ENCODE data around the gene RRP1B.
"Not testable (repeated sequence)": the region's sequence is repeated elsewhere in the genome, so short reads cannot be mapped to it uniquely, and the experiment has no call there.

RRP1B gene

DNA sequence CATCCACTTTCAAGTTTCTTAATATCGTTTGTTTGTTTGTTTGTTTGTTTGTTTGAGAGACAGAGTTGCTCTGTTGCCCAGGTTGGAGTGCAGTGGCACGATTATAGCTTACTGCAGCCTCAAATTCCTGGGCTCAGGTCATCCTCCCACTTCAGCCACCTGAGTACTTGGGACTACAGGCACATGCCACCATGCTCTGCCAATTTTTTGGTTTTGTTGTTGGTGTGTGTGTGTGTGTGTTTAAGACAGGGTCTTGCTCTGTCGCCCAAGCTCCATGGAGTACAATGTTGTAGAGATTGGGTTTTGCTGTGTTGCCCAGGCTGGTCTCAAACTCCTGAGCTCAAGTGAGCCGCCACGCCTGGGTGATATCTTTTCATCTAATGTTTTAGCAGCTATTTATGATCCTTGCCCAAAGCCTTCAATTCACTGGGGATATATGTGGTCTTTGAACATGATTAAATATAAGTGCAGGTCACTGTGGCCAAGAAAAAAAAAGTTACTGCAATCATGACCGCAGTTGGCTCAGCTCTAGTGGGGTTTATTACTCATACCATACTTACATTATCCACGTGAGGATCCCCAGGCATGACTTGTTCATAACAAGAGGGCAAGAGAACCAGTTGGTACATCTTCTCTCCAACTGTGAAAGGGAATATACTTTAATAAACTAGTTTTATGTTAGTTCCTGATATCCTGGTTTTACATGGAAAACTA lies 8.0 kb downstream of the RRP1B start:
- DNase-seq (ENCODE audit: low read depth in 2 of 3, low spot score in 2 of 3) = no peak

DNA sequence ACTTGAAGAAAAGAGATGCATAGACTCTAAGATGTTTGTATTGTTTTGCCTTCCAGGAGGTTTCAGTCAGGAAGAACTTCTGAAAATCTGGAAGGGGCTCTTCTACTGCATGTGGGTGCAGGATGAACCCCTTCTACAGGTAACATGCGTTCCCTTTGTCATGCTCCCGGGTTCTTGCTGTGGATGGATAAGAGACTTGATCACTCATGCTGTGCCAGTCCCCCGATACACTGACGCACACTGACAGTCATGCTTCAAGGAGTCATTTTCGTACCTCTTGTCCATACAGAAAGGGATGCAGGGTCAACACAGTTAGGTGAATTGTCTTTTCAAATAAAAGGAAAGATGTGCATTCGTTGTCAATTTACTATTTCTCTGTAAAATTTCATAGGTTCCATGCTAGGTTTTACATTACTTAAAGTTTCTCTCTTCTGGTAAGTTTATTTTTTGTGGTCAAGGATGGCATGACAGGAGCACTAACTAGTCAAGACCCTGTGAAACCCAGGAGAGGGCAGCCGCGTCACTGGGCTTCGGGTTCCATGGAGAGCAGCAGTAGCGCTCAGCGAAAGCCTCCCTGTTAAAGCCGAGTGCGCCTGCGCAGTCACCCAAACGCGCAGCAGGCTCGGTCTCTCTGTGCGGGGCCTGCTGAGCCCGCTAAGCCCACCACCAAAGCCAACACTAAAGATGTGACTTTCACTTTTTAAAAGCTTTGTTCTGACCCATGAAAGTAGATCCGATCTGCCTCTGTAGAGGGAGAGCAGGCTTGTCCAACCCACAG lies 10.7 kb downstream of the RRP1B start:
- DNase-seq (ENCODE audit: low read depth in 2 of 3, low spot score in 2 of 3) = no peak

DNA sequence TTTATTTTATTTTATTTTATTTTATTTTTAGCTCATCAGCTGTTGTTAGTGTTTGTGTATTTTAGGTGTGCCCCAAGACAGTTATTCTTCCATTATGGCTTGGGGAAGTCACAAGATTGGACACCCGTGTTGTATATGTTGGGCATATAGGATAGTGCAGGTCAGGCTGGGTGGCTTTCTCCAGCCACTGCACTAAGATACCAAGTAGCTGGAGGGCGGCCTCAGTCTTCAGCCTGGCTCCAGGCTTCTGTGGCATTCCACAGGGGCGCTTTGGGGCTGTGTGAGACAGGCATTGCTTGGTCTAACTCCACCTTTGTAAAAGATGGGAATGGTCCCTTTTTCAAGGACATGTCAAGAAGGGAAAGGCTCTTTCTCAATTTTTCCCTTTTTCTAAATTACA lies 16.5 kb downstream of the RRP1B start:
- no peak for DNase-seq (ENCODE audit: low read depth in 2 of 3, low spot score in 2 of 3)

DNA sequence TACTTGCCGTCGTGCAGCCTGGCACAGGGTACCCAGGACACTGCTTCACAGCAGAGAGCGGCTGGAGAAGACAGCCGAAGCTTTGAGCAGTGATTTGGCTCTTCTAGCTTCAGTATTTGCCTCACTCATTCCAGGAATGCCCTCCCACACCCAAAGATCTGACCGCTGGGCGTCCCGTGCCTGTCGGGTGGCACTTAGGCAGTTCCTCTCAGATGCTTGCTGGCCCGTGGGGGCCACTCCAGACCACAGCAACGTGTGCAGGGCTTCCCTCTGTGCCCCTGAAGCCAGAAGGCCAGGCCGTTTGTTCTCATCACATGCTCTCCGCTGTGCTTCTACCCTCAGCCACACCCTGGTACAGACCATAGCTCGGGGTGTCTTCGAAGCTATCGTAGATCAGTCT lies 17.0 kb downstream of the RRP1B start:
- DNase-seq (ENCODE audit: low read depth in 2 of 3, low spot score in 2 of 3) = no peak

DNA sequence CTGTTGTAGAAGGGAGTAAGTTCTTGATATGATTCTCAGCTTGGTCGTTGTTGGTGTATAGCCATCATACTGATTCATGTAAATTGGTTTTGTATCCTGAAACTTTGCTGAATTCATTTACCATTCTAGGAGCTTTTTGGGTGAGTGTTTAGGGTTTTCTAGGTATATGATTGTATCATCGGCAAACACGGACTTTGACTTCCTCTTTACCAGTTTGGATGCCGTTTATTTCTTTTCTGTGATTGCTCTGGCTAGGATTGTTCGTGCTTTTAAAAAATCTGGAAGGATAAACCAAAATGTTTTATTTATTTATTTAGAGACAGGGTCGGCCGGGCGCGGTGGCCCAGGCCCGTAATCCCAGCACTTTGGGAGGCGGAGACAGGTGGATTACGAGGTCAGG lies 20.6 kb downstream of the RRP1B start:
- no peak for DNase-seq (ENCODE audit: low read depth in 2 of 3, low spot score in 2 of 3)

DNA sequence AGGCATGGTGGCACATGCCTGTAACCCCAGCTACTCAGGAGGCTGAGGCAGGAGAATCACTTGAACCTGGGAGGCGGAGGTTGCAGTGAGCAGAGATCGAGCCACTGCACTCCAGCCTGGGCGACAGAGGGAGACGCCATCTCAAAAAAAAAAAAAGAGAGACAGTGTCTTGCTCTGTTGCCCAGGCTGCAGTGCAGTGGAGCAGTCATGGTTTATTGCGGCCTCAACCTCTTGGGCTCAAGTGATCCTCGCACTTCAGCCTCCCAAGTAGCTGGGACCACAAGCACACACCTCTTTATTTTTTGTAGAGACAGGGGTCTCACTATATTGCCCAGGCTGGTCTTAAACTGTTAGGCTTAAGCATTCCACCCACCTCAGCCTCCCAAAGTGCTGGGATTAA lies 21.1 kb downstream of the RRP1B start:
- DNase-seq (ENCODE audit: low read depth in 2 of 3, low spot score in 2 of 3) = not testable (repeated sequence)

DNA sequence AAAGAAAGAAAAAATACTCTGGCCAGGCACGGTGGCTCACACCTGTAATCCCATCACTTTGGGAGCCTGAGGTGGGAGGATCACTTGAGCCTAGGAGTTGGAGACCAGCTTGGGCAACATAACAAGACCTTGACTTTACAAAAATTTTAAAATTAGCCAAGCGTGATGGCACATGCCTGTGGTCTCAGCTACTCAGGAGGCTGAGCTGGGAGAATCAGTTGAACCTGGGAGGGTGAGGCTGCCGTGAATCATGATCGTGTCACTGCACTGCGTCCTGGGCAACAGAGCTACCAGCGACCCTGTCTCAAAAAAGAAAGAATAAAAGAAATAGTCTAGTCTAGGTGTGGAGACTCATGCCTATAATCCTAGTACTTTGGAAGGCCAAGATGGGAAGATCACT lies 22.3 kb downstream of the RRP1B start:
- DNase-seq (ENCODE audit: low read depth in 2 of 3, low spot score in 2 of 3) = no peak

DNA sequence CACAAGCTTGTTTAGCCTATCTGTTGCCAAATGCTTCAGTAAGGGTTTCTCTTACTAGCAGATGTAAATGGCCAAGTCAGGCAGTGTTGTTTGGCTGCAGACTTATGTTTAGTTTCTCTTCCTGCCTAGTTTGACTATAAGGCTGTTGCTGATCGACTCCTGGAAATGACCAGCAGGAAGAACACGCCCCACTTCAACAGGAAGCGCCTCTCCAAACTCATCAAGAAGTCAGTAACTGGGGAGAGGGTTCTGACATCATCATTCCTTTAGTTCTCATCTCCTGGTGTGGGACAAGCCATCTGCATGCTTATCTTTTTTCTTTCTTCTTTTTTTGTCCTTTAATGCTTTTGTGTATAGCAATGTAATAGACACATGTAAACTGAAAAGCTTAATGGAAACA lies 25.1 kb downstream of the RRP1B start:
- DNase-seq (ENCODE audit: low read depth in 2 of 3, low spot score in 2 of 3) = no peak

DNA sequence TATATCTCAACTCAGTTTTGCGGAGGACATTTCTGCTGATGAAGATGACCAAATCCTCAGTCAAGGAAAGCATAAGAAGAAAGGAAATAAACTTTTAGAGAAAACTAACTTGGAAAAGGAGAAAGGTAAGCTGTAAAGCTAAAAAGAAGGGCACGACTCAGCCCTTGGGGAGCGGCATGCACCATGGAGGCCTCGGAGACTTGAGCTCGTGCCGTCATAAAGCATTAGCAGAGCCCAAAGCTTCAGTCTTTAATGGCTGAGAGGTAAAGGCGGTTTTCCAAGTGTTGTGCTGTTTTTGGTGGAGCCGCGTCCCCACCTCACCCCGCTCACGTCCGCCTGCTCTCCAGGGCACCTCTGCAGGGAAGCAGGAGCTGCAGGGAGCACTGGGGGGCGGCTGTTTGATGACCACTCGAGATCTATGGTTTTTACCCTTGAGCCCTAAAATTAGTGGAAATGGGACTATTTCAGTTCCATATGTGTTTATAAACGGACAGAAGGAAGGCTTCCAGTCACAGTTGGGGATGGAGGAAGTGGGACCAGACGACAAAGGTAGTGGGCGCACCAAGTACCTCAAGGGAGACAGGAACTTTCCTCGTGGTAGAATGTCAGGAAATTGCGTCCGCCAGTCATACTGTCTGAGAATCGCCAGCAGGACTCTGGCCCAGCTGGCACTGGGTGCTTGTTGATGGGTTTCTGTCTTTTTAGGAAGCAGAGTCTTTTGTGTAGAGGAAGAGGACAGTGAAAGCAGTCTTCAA lies 27.6 kb downstream of the RRP1B start:
- DNase-seq (ENCODE audit: low read depth in 2 of 3, low spot score in 2 of 3) = no peak

DNA sequence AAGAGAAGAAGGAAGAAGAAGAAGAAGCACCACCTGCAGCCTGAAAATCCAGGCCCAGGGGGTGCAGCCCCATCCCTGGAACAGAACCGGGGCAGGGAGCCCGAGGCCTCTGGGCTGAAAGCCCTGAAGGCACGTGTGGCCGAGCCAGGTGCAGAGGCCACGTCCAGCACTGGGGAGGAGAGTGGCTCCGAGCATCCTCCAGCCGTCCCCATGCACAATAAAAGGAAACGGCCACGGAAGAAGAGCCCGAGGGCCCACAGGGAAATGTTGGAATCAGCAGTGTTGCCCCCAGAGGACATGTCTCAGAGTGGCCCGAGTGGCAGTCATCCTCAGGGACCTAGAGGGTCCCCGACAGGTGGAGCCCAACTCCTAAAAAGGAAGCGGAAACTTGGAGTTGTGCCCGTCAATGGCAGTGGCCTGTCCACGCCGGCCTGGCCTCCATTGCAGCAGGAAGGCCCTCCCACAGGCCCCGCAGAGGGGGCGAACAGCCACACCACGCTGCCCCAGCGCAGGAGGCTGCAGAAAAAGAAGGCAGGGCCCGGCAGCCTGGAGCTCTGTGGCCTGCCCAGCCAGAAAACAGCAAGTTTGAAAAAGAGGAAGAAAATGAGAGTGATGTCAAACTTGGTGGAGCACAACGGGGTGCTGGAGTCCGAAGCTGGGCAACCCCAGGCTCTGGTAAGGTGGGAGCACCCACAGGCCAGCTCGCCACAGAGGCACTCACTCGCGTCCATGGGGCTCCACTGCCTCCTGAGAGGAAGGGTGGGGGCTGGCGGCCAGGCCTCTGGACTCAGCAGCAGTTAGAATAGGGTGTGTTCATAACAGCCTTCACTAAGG lies 28.4 kb downstream of the RRP1B start:
- no peak for DNase-seq (ENCODE audit: low read depth in 2 of 3, low spot score in 2 of 3)

DNA sequence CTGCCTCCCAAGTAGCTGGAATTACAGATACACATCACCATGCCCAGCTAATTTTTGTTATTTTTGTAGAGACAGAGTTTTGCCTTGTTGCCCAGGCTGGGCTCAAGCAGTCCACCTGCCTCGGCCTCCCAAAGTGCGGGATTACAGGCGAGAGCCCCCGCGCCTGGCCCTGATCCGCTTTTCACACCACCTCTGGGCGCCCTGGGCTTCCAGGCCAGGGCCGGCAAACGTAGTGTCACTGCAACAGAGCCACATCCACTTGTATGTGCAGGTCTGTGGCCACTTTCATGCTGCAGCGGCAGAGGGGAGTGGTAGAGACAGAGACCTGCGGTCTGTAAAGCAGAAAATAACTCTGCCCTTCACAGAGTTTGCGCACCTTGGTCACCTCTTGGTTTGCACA lies 29.5 kb downstream of the RRP1B start:
- DNase-seq (ENCODE audit: low read depth in 2 of 3, low spot score in 2 of 3) = no peak

DNA sequence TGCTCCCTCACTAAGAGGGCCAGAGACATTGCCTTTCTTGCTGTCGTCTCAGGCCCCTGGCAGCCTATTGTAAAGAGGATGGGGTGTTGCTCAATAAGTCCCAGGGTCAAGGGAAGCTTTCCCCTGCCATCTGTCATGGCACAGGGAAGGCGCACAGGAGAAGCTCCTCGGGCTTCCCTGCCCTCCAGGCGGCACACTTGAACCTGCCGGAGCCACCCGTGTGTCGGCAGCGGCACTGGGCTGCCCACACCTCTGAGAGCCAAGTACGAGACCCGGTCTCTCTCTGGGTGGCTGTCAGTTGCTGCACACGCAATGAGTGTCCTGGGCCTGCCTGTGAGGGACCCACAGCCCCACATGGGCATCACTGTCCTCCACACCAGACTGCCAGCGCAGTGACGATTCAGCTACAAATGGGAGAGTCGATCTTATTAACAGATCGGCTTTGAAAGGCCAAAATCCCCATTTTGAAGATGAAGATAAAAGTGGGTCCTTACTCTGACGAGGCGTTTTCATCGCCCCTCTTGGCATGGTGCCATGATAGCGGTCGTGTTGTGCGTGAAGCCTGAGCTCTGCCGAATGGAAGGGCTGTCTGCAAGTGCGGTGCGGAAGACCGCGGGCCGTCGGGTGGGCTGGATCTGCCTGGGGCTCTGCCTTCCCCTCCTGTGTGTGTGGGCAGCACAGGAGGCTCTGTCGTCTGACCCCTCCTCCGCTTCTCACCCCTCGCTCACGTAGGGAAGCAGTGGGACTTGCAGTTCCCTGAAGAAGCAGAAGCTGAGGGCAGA lies 30.4 kb downstream of the RRP1B start:
- no peak for DNase-seq (ENCODE audit: low read depth in 2 of 3, low spot score in 2 of 3)

DNA sequence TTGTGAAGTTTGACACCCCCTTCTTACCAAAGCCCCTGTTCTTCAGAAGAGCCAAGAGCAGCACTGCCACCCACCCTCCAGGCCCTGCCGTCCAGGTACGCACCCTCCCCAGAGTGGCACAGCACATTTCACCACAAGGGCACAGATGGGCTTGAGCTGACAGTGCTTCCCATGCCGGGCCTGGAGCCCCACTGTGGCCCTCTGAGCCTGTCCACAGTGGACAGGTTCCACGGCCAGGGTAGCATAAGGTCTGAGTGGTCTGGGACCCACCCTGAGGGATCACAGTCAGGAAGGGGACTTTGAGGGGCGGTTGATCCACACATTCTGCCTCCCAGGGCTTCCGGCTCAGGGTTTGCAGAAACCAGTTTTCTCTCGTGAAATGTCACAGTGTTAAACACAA lies 31.0 kb downstream of the RRP1B start:
- DNase-seq (ENCODE audit: low read depth in 2 of 3, low spot score in 2 of 3) = no peak

DNA sequence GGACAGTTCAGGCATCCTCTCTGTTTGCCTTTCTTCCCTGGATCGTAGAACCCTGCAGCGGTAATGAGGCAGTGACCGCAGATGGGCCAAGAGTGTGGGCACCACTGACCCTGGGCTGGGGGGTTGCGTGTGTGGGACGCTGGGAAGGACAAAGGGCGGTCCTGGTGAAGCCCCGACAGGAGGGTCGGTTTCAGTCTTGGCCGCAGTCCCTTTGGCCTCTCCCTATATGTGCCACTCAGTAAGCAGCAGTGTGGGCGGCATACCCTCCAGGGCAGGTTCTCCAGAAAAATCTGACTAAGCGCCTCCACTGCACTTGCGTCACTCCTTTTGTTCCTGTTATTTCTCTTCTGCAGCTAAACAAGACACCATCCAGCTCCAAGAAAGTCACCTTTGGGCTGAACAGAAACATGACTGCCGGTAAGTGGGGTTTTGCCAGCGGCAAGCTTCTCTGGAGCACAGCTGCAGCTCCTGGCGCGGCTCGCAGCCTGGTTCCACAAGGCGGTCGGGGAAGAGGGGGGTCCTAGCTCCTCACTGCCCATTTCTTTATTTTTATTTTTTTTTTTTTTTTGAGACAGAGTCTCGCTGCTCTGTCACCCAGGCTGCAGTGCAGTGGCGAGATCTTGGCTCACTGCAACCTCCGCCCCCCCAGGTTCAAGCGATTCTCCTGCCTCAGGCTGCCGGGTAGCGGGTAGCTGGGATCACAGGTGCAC lies 31.9 kb downstream of the RRP1B start:
- DNase-seq (ENCODE audit: low read depth in 2 of 3, low spot score in 2 of 3) = no peak

DNA sequence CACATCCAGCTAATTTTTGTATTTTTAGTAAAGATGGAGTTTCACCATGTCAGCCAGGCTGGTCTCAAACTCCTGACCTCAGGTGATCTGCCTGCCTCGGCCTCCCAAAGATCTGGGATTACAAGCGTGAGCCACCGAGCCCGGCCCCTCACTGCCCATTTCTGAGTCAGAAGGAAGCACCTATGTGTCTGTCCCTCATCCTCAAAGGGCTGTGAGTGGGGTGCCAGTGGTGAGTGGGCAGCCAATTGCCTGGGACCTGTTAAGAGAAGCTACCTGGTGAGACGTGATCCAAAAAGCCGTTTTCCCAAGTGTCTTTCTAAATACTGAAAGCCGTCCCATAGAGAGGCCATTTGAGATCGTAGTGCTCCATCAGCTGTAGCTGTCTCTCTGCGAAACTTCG lies 32.4 kb downstream of the RRP1B start:
- no peak for DNase-seq (ENCODE audit: low read depth in 2 of 3, low spot score in 2 of 3)

DNA sequence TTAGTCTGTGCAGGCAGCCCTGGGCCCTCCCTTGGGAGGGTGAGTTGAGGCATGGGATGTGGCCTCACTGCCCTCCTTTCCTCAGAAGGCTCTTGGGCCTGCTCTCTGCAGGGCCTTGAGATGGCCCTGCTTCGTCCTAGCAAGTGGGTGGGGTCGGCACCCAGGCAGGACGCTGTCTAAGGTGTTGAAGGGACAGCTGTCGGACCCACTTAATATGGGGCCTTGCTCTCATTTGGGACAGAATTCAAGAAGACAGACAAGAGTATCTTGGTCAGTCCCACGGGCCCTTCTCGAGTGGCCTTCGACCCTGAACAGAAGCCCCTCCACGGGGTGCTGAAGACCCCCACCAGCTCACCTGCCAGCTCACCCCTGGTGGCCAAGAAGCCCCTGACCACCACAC lies 33.6 kb downstream of the RRP1B start:
- DNase-seq (ENCODE audit: low read depth in 2 of 3, low spot score in 2 of 3) = no peak

DNA sequence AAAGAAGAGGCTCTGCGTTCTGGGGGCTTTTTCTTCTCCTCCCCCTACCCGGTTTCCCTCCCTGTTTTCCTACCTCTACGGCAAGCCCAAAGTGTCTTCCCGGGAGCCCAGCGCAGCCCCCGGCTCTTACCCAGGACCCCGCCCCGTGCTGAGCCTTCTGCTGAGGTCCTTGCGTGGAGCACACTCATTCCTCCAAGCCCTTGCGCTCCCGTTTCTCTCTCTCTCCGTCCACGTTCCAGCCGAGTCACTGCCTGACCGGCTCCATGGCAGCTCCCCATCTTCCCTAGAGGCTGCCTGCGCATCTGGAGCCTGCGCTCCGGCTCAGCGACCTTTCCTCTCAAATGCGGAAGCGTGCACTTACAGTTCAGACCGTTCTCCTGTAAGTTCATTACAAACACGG lies 34.6 kb downstream of the RRP1B start:
- no peak for DNase-seq (ENCODE audit: low read depth in 2 of 3, low spot score in 2 of 3)

DNA sequence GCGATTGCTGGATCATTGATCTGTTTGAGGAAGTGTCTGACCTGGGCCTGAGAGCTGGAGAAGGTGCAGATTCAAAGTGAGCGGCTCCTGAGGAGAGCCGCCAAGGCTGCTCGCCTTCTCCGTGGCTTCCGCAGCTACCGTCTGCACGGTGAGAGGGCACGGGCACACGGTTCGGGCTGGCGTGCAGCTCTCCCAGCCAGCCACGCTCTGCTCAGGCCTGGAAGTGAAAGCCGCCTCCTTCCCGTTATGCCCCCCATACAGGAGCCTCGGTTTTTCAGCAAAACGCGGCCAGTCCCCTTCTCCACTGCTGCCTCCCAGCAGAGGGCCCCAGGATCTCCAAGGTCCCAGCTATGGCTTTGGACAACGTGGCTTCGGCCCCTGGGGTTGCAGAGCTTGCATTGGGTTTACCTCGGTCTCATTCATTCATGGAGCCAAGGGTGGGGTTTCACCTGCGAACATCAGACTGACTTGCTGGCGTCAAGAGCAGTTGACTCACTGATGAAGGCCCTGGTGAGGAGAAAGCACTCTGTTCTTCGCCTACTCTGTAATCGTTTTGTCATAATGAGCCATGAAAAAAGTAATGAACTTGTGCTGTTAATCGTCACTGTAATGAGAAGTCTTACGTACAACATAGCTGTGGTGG lies 35.2 kb downstream of the RRP1B start:
- no peak for DNase-seq (ENCODE audit: low read depth in 2 of 3, low spot score in 2 of 3)

DNA sequence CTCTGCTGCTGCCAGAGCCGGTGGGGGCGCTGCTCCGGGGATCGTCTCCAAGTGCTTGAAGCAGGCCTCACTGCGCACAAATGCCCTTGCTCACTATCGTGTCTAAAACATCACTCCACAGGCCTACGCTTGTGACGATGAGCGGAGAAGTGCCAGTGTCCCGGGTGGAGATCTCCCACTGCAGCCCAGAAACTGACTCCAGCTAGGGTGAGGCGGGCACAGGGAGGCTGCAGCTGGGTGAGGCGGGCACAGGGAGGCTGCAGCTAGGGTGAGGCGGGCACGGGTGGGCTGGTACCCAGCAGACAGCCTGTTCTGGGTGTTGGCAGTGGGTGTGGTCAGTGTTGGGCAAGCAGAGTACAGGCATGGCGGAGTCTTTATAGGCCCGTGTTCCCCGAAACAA lies 36.9 kb downstream of the RRP1B start:
- no peak for DNase-seq (ENCODE audit: low read depth in 2 of 3, low spot score in 2 of 3)

Measured in activated CD8-positive, alpha-beta memory T cell treated with anti-CD3 and anti-CD28 coated beads for 48 hours (primary cell).